NCI-H187 (cell line): Measurements from ENCODE around the gene CCNL2.
A peak's percentile ranks its signal among the peaks of the same experiment; 100 is the strongest.
"Not testable (repeated sequence)": the region's sequence is repeated elsewhere in the genome, so short reads cannot be mapped to it uniquely, and the experiment has no call there.

ENCODE experiments used
- DNase-seq, 2 experiments: peaks; one replicate each; lab custom pipeline; 2025; lab: John Stamatoyannopoulos, UW

Gene CCNL2

GRCh38 chr1:1399187-1399871 lies at the start of gene CCNL2:
Gene CCNL2, minus strand, starts transcription at chr1:1399335. Its CDS starts 29 bp downstream, at chr1:1399306.
- peak; percentile 97 to 99 for DNase-seq

- DNase-seq: not testable (repeated sequence)
Observed at GRCh38 chr1:1446631-1447030, 47.5 kb upstream of the CCNL2 start.

DNA sequence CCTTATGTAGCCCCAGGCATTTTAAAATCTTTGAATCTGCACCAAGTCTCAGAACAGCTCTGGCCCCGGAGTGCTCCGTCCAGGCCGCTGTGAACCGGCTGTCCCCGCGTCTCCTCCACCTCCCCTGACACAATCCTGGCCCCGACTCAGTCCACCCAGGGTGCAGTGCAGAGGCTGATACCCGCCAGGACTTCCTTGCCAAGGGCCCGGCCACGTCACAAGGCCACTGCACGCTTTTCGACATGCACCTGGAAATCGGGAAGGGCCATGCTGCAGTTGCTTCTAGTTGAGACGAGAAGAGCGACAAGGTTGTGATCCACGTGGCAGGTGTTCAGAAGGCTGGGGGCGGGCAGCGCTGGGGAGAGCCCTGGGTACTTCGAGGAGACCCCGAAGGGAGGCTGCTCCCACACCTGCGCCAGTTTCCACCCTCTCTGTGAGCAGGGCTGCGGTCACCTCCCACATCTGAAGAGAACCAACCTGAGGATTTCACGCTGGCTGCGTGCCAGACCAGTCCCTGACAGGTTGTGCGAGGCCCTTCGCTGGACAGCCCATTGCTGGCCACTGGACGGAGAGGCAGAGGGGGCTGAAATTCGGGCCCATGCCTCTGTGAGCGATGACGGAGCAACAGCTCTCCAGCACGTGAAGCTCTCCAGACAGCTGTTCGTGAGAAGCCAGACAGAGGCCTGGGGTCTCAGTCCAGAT lies 43.1 kb upstream of the CCNL2 start:
- no peak for DNase-seq

- peak in 1 of 2 experiments; percentile 7 for DNase-seq
Observed at GRCh38 chr1:1441002-1441888, 42.1 kb upstream of the CCNL2 start.

GRCh38 chr1:1440262-1441001 lies 41.3 kb upstream of the CCNL2 start:
- DNase-seq: no peak

GRCh38 chr1:1439546-1440261 lies 40.6 kb upstream of the CCNL2 start:
- DNase-seq: no peak

DNA sequence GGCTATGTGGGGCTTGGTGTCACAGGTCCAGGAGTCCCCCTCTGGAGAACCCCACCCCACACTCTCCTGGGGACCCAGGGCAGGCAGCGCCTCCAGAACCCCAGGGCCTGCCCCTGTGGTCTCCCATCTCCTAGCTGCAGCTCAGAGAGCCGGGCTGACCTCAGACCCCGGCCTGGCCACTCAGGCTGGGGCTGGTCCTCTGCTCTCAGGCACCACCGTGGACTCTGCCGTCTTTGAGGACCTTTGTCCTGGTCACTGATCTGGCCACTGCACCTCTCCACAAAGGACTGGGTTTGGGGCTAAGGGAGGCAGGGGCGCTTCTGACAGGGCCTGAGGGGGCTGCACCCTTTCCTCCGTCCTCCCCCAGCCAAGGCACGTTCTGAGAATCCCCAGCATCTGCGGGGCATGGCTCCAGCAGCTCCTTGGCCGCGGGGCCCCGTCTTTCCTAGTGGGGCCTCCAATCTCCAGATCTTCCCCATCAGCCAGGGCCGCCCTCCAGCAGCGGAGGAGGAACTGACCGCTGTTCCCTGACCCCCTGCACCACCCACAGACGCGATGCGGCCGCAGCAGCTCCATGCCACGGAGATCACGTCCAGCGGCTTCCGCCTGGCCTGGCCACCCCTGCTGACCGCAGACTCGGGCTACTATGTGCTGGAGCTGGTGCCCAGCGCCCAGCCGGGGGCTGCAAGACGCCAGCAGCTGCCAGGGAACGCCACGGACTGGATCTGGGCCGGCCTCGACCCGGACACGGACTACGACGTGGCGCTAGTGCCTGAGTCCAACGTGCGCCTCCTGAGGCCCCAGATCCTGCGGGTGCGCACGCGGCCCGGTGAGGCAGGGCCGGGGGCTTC lies 39.6 kb upstream of the CCNL2 start:
- no peak for DNase-seq

DNA sequence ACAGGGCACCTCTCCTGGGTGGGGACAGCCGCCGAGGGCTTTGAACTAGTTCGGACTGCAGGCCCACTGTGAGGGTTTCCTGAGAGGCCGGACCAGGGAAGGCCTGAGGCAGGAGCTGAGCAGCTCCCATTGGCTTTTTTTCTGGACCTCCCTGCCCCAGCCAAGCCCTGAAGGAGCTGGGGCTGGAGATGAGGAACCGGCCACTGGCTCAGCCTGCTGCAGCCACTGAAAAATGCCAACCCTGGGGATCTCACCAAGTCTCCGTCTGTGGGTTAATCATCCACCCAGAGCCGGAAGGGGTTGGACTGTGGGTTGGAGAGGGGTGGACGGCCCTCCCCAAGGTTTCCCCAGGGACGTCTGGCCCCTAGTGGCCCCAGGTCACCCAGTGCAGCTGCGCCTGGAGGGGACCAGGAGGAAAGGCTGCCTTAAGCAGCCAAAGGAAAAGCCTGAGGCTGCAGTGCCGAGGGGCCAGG lies 38.8 kb upstream of the CCNL2 start:
- DNase-seq: no peak

- DNase-seq: no peak
Observed at GRCh38 chr1:1437033-1437903, 38.1 kb upstream of the CCNL2 start.

GRCh38 chr1:1436630-1437032 lies 37.5 kb upstream of the CCNL2 start:
- DNase-seq: no peak

DNA sequence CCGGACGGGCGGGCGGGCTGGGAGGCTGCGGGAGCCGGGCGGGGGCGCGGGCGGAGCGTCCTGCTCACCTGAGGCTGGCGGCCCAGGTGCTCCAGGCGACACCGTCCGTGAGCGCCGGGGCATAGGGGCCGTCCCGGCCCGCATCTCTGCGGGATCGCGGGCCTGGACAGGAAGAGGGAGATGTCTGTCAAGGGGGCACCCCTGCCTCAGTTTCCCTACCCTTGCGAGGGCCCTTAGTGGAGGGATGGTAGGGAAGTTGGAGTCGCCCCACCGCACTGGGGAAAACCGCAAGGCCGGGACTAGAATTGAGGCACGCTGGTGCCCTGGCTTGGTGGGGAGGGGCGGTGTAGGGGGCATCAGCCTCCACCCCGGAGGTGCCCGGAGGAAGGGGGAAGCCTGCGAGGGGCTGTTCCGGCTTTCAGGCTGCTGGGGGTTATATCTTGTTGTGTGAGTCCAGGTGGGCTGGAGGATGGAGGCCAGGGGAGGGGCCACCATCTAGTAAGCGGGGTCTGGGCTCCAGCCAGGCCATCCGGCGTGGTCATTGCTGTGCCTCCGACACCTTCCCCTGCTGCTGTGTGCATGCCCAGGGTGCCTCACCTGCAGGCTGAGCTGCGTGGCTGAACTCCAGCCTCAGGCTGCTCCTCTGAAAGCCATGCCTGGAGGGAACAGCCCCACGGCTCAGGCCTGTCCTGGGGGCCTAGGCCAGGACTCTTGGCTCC lies 36.9 kb upstream of the CCNL2 start:
- DNase-seq: no peak

DNA sequence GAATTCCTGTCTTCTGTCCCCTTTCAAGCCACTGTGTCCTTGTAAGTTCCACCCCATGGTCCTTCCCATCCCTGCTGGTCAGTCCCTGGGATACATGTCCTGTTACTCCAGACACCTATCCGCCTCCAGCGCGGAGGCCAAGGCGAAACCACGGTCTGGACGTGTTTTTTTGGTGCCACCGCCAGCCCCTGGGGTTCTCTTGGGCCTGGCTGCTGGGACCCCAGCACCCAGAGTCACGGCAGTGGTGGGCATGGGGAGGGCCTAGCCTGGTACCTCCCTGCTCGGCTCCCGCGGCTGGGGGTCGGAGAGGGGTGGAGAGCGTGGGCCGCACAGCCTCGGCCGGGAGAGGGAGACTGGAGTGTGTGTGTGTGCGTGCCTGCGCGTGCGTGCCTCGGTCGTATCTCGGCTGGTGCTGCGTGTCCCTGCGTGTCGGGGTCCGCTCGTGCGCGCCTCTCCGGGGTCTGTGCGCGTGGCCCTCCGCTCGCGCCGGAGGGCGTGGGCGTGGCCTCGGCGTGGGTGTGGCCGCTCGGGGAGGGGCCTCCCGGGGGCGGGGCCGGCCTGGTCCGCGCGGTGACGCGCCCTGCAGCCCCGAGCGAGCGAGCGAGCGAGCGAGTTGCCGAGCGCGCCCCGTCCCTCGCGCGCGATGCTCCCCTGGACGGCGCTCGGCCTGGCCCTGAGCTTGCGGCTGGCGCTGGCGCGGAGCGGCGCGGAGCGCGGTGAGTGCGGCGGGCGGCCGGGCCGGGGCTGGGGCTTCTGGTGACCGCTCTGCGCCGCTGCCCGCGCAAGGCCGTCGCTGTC lies 36.2 kb upstream of the CCNL2 start, which contains the start of gene VWA1:
Gene VWA1 (plus strand): TSS at position 585 of the 798 bp plus-strand sequence. CDS start 59 bp downstream, at position 644.
- DNase-seq: no peak

GRCh38 chr1:1434824-1435105 lies 35.6 kb upstream of the CCNL2 start:
- no peak for DNase-seq

- DNase-seq: no peak
Observed at GRCh38 chr1:1434131-1434823, 35.1 kb upstream of the CCNL2 start.

- no peak for DNase-seq
Observed at GRCh38 chr1:1433804-1434130, 34.6 kb upstream of the CCNL2 start.

DNA sequence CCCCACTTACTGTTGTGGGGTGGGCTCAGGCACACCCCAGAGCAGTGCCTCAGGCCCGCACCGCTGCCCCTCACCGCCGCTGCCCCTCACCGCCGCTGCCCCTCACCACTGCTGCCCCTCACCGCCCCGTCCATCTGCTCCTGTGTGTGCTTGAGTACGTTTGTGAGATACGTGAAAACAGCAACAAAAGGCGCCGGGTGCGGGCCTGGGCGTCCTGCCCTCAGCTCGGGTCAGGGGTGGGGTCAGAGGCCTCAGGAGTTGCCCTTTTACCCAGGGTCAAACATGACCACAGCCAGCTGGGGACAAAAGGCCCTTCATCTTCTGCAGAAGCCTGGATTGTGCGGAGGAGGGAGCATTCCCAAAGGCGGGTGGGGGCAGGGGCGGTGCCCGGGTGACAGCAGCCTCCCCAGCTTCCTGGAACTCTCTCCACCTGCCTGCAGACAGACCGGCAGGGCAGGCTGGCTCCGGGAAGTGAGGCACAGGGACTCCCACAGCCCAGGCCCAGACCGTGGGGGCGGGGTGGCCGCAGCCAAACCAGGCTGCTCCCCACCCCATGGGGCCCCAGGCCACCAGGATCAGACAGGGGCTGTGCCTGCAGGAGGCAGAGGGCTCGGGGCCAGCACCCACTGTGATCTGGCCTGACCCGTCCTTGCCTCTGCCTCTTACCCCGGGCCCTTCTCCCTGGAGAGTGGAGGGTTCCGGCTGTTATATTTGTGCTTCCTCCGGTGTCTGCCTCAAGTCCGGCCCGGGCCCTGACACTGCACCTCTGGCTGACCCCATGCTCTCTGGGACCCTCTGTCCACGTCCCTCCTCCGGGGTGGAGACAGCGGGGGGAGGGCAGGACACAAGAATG lies 34.0 kb upstream of the CCNL2 start:
- no peak for DNase-seq
